SHP77 treated with DMSO at 0.1 percent for 48 hours (cell line): ENCODE measurements around the gene MRPL36.

ENCODE experiments used
- DNase-seq: peaks from one replicate; lab custom pipeline; 2025; lab: John Stamatoyannopoulos, UW

Gene MRPL36

DNA sequence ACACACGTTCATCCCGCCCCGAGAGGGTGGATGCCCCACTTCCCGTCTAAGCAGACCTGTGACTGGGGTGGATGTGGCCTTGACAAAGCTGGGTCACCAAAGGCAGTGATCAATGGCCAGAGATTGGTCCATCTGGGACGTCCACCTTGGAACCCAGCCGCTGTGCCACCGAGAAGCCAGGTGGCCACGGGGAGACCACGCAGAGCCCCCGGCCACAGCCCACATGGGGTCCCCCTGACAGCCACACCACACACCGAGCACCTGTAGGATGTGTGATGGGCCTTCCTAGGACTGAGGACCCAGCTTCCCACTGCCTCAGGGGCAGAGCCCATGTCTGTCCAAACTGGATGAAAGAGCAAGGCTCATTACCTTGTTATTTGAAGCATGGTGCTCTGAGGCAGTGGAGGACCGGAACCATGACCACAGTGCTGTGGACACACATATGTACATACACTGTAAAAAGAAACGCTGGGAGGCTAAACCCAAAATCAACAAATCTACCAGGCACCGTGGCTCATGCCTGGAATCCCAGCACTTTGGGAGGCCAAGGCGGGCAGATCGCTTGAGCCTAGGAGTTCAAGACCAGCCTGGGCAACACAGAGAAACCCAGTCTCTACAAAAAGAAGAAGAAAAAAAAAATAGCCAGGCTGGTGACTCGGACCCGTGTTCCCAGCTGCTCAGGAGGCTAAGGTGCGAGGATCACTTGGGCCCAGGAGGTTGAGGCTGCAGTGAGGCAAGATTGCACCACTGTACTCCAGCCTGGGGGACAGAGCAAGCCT, 50.1 kb downstream of the MRPL36 start:
- DNase-seq: no peak

GRCh38 chr5:1748845-1749244, 50.8 kb downstream of the MRPL36 start:
- no peak for DNase-seq
